ENCODE data around the gene HIF1A. TPM values are rescaled to one million over a fixed set of nuclear protein-coding genes. Genes with fewer than 3 reads are reported as not detected.

Gene HIF1A
- total RNA-seq, 1 experiment from 2014 or later: 319 TPM

GRCh38 chr14:61730756-61731373 is 35.6 kb downstream of the HIF1A start:
- H3K79me2 ChIP-seq (ENCODE audit: low read length): peaks cover 89% of the 10 kb centered on the region
- no peak for ATAC-seq
- no peaks in the 10 kb centered on the region for H3K9me3 ChIP-seq (ENCODE audit: low read length)
- H3K27ac ChIP-seq (ENCODE audit: low read length): peak overlapping the region; percentile 19
- BruUV-seq (replicated peaks): no TSS peak
- no peak overlapping the region for H3K4me3 ChIP-seq (ENCODE audit: low read length)
- no peak overlapping the region for H2AFZ ChIP-seq (ENCODE audit: low read length)
- intact Hi-C loops (cut with micrococcal nuclease): loop anchor here (1.0 to 5.0 kb wide), 5 partner anchors 36 to 434 kb away; partner anchors contain the start of gene HIF1A
- H3K27me3 ChIP-seq (ENCODE audit: low read length): no peaks in the 10 kb centered on the region
- POLR2A ChIA-PET (ENCODE audit: unreplicated experiment): no interaction called here
- H3K36me3 ChIP-seq (ENCODE audit: low read depth, low read length): peaks cover 90% of the 10 kb centered on the region
- H3F3A ChIP-seq (ENCODE audit: low read length, unreplicated experiment): peaks cover 67% of the 10 kb centered on the region
- no peak overlapping the region for H3K4me2 ChIP-seq (ENCODE audit: low read length)
- peak; percentile 68 for DNase-seq
- H4K20me1 ChIP-seq (ENCODE audit: low read length): peaks cover 55% of the 10 kb centered on the region
- no peaks in the 10 kb centered on the region for H3K9me2 ChIP-seq (replicated peaks; ENCODE audit: low read length)
- TF ChIP-seq EZH2 (IDR thresholded peaks at IDR 0.05; ENCODE audit: low read length, unreplicated experiment): no peak
- TF ChIP-seq CTCF (conservative IDR thresholded peaks at IDR 0.05; ENCODE audit: low read depth, low read length): peak; percentile 83
- TF ChIP-seq EZH2phosphoT487 (IDR thresholded peaks at IDR 0.05; ENCODE audit: borderline replicate concordance, low read length): no peak
- CTCF ChIA-PET: no interaction called here
- peaks cover 17% of the 10 kb centered on the region for H3K4me1 ChIP-seq (ENCODE audit: insufficient read depth, low read length)
- H3K9ac ChIP-seq (ENCODE audit: low read length): 0 out of 2 replicates have a peak overlapping the region, but pooled peaks have one; percentile 0

- peaks cover 56% of the 10 kb centered on the region for H3F3A ChIP-seq (ENCODE audit: low read length, unreplicated experiment)
- ATAC-seq: peak; percentile 60
- POLR2A ChIA-PET (ENCODE audit: unreplicated experiment): interaction anchor here (0.7 kb wide), 1 partner anchor 16 kb away, joined by 4 read pairs; no protein-coding TSS in a partner anchor
- no peak overlapping the region for H3K4me3 ChIP-seq (ENCODE audit: low read length)
- H3K9me3 ChIP-seq (ENCODE audit: low read length): no peaks in the 10 kb centered on the region
- H4K20me1 ChIP-seq (ENCODE audit: low read length): peaks cover 46% of the 10 kb centered on the region
- no peak overlapping the region for H2AFZ ChIP-seq (ENCODE audit: low read length)
- H3K9ac ChIP-seq (ENCODE audit: low read length): no peak overlapping the region
- H3K36me3 ChIP-seq (ENCODE audit: low read depth, low read length): peaks cover 87% of the 10 kb centered on the region
- peaks cover 86% of the 10 kb centered on the region for H3K79me2 ChIP-seq (ENCODE audit: low read length)
- no peak overlapping the region for H3K27ac ChIP-seq (ENCODE audit: low read length)
- intact Hi-C loops (cut with micrococcal nuclease): loop anchor here (5.0 kb wide), 1 partner anchor 103 kb away; no protein-coding TSS in a partner anchor
- H3K9me2 ChIP-seq (replicated peaks; ENCODE audit: low read length): no peaks in the 10 kb centered on the region
- peak; percentile 66 for DNase-seq
- no peaks in the 10 kb centered on the region for H3K27me3 ChIP-seq (ENCODE audit: low read length)
- peaks cover 21% of the 10 kb centered on the region for H3K4me1 ChIP-seq (ENCODE audit: insufficient read depth, low read length)
- H3K4me2 ChIP-seq (ENCODE audit: low read length): no peak overlapping the region
- no TSS peak for BruUV-seq (replicated peaks)
- CTCF ChIA-PET: no interaction called here
- TF ChIP-seq EZH2 (IDR thresholded peaks at IDR 0.05; ENCODE audit: low read length, unreplicated experiment) (no peak), CTCF (conservative IDR thresholded peaks at IDR 0.05; ENCODE audit: low read depth, low read length) (peak; percentile 38)
These were observed 38.7 kb downstream of the HIF1A start for GRCh38 chr14:61733972-61734371.

- peaks cover 84% of the 10 kb centered on the region for H3K79me2 ChIP-seq (ENCODE audit: low read length)
- peaks cover 88% of the 10 kb centered on the region for H3K36me3 ChIP-seq (ENCODE audit: low read depth, low read length)
- no peak overlapping the region for H2AFZ ChIP-seq (ENCODE audit: low read length)
- TF ChIP-seq EZH2phosphoT487 (IDR thresholded peaks at IDR 0.05; ENCODE audit: borderline replicate concordance, low read length): no peak
- TF ChIP-seq EZH2 (IDR thresholded peaks at IDR 0.05; ENCODE audit: low read length, unreplicated experiment): no peak
- no peak for TF ChIP-seq CTCF (conservative IDR thresholded peaks at IDR 0.05; ENCODE audit: low read depth, low read length)
- peak; percentile 25 for ATAC-seq
- no peak overlapping the region for H3K4me3 ChIP-seq (ENCODE audit: low read length)
- peak overlapping the region; percentile 1; the same call in 1 of the 2 replicates for H3K4me2 ChIP-seq (ENCODE audit: low read length)
- H3K9me3 ChIP-seq (ENCODE audit: low read length): no peaks in the 10 kb centered on the region
- H4K20me1 ChIP-seq (ENCODE audit: low read length): peaks cover 40% of the 10 kb centered on the region
- H3K27me3 ChIP-seq (ENCODE audit: low read length): no peaks in the 10 kb centered on the region
- ChIA-PET POLR2A (ENCODE audit: unreplicated experiment) (interaction anchor here (0.6 kb wide), 1 partner anchor 28 kb away, joined by 5 read pairs; no protein-coding TSS in a partner anchor), CTCF (no interaction called here)
- H3K27ac ChIP-seq (ENCODE audit: low read length): peak overlapping the region; percentile 13
- peak; percentile 50 for DNase-seq
- H3K9ac ChIP-seq (ENCODE audit: low read length): no peak overlapping the region
- H3K9me2 ChIP-seq (replicated peaks; ENCODE audit: low read length): no peaks in the 10 kb centered on the region
- peaks cover 15% of the 10 kb centered on the region for H3K4me1 ChIP-seq (ENCODE audit: insufficient read depth, low read length)
- intact Hi-C loops (cut with micrococcal nuclease): no loop called here
- BruUV-seq (replicated peaks): no TSS peak
- H3F3A ChIP-seq (ENCODE audit: low read length, unreplicated experiment): peaks cover 50% of the 10 kb centered on the region
These were observed 41.4 kb downstream of the HIF1A start for GRCh38 chr14:61736751-61737150.

Measured in PC-3 (cell line).